NCI-H2107 (cell line): ENCODE data around the gene POLQ.
A peak's percentile ranks its signal among the peaks of the same experiment; 100 is the strongest.
"Not testable (repeated sequence)": the region's sequence is repeated elsewhere in the genome, so short reads cannot be mapped to it uniquely, and the experiment has no call there.

Experiments
- DNase-seq: peaks from one replicate; lab custom pipeline; 2025; lab: John Stamatoyannopoulos, UW

POLQ gene

DNA sequence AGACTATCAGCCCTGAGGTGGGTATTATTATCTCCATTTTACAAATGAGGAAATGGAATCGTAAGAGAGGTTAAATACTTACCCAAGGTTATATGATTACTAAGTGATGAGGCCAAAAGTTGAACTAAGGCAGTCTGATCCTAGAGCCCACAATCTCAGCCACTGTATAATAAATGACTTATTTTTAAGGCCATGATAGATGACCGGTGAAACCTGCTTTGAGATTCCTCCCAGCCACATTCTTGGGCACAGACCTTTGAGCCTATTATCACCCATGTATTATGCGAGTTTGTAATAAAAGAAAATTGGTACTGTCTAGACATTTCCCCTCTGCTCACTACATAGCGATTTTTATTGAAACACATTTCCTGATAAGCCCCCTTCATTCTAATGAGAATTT lies 37.4 kb downstream of the POLQ start:
- DNase-seq, result no peak

DNA sequence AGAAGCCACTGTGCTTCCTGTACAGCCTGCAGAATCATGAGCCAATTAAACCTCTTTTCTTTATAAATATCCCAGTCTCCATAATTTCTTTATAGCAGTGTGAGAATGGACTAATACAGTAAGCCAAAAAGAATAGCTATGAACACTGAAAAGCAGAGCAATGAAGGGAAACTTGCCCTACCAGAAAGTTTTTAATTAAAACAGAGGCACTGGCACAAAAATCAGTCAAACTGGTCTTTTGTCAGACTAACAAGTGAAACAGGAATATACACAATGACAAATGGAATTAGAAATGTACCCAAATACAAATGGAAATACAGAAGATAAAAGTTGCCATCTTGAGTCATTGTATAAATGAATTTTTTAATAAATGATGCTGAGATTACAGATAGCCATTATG lies 40.5 kb downstream of the POLQ start:
- no peak for DNase-seq

DNA sequence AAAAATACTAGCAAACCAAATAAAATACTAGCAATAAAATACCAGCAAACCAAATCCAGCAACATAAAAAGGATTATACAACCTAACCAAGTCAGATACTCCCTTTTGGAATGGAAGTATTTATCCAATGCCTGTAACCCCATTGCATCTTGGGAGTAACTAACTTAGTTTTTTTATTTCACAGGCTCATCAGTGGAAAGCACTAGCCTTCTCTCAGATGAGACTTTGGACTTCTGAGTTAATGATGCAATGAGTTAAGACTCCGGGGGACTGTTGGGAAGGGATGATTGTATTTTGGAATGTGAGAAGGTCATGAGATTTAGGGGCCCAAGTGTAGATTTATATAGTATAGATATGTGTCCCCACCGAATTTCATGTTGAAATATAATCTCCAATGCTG lies 41.2 kb downstream of the POLQ start:
- no peak for DNase-seq

DNA sequence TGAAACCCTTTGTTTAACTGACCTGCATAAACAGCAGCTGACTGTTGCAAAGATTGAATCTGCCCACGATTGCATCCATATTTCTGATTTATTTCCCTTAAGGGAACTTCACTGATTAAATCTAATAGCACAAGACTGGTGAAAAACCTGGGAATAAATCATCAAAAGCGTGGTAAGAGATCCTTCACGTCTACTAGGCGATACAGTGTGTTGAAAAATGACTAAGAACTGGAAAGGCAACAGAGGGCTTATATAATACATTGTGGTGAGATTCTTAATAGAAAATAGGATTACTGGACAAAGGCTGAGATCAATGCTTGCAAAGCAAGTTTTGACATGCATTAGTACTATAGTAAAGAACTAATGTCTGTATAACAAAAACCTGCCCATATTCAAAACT lies 49.0 kb downstream of the POLQ start:
- DNase-seq, result no peak

DNA sequence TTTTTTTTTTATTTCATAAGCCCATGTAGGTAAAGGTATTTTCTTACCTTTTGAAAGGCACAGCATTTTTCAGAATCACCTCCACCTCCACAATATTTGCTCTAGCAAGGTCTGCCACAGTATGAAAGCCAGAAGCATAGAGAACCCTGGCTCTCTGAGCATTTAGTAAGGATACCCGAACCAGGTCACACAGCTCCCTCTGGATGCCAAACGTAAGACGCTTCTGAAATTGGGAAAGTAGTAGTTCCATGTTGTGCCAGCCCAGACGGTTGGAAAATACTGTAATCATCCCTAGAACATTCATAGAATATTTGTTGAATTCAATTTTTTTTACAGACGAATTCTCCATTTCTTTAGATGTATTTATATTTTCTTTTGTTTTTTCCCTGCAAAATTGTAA lies 52.4 kb downstream of the POLQ start:
- no peak for DNase-seq

DNA sequence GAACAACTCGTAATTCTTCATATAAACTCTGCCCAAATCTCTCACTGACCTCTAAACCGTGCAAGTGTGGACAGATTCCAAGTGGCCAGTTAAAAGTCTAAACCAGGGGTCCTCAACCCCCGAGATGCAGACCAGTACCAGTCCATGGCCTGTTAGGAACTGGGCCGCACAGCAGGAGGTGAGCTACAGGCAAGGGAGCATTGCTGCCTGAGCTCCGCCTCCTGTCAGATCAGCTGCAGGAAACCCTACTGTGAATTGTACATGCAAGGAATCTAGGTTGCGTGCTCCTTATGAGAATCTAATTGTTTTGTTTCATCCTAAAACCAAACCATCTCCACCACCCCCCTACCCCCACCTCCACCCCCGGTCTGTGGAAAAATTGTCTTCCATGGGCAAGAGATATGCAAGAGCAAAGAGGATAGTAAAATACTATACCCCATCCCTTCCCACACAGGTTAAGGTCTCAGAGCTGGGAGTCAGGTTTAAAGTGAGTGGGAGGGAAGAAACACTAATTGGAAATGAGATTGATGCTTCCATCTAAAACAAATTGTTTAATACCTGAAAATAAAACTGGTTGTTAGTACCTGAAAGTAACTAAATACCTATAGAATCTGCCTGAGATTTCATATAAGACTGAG lies 54.0 kb downstream of the POLQ start:
- DNase-seq, result no peak

DNA sequence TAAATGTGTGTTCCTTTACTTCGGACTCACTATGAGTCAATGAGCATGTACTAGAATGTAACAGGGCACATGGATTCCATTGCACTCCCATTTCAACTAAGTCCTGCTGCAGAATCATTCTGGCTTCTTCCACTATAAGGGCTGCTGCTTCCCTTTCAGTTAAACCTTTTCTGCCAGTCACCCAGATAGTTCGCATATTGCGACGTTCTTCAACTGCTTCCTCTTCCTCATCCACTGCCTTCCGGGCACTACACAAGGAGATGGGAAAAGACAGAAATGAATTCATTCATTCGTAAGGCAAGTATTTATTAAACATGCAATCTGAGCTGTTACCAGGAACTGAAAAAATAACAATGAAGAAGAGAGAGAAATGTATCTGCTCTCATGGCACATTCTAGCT lies 55.6 kb downstream of the POLQ start:
- DNase-seq, result no peak

DNA sequence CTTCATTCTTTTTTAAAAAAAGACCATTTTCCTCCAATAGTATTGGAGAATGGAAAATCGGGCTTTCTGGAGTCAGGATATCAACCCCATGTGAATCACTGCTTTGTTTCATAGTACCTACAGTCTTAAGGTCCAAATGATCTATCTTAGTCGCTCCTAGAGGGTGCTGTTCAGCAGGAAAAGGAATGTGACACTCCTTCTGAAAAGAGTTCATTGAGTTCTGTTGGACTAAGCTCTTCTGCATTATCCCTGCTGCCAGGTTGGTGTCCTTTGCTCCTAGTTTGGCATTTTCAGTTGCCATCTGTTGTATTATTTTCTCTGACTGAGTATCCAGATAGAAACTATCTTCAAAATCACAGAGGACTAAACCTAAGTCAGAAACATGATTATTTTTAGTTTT lies 57.2 kb downstream of the POLQ start:
- no peak for DNase-seq

DNA sequence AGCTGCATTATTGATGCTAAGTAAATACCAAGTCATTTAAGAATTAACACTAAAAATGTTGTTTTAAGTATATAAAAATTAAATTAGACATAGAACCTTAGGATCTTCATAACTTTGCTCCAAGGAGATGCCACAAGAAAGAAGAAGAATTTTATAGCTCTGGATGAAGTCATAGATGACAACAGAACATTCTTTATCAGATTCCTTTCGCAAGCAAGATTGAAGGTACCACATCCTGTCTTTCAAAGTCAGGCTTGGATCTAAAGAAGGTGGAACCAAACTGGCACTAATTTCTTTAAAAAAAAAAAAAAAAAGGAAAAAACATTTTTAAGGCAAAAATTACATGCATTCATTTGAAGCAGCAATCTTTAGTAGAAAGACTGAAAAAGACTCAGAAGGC lies 62.5 kb downstream of the POLQ start:
- DNase-seq, result no peak

DNA sequence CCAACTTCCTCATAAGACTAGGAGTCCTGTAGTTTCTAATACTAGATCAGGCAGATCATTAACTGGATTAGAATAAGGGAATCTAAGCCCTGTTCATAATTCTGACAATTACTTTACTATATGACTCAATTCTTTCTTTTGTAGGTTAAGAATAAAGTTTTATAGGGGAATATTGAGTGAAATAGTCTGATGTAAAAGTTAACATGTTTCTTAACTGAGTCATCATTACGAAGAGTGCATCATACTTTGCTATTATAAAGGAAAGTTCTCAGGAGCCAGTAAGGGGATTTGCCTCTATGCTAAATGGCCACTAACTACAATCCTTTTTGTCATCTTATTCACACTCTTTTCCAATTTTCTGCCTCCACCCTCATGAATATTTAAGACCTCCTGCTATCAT lies 63.1 kb downstream of the POLQ start:
- no peak for DNase-seq

DNA sequence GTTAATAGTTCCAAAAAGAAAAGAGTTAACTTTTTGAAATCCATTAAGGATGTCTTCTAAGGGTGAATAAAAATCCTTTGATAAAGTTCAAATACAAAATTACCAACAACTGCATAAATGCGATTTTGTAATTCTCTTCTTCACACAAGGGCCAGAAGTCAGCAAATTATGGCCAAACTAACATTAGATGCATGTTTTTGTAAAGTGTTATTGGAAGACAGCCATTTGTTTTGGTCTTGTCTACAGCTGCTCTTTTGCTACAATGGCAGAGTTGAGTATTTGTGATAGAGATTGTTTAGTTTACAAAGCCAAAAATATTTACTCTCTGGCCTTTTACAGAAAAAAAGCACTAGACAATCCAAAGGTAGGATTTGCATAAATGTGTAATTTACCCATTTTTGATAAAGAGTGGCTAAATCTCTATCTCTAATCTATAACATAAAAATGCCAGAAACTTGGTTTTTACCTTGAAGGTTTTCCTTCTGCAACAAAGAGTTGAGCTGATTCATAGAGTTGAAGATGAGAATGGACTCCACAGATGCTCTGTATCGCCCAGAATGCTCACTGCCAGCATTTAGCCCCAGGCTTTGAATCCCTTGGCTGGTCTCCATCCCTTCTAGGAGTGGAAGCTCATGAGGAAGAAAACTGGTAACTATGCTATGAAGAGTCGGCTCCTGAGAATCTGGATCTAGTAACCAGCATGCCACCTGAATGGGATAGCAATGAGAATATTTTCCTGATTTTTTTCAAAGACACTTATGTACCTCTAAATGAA lies 64.5 kb downstream of the POLQ start:
- DNase-seq, result no peak

DNA sequence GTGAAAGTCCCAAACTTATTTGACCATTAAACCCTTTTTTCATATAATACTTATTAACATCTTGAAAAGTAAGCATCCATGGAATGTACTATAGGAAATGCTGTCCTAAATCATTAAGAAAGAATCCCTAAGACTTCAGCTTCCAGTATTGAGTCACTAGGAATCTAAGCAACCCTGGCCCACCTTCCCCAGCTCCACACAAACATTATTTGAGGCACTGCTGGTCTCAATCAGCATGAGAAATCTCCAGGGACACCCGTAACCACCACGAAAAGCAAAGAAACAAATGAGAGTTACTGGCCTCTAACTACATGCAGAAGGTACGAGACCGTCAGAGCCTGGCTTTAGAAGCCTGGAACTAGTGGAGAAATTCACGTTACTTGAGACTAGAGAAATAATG lies 68.2 kb downstream of the POLQ start:
- no peak for DNase-seq

DNA sequence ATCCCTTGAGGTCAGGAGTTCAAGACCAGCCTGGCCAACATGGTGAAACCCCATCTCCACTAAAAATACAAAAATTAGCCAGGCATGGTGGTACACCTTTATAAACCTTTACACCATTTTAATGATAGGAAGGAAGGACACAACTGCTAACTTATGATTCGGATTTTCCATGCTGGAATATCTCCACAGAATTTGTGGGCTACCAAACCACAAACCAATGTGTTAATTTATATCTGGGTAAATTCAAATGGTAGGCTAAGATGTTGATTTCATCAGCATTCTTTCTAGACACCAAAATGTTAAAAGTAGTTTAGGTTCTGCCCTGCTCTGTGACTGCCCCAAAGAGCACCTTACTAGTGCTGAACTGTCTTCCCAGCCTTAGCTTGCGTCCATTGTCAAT lies 72.8 kb downstream of the POLQ start:
- no peak for DNase-seq

DNA sequence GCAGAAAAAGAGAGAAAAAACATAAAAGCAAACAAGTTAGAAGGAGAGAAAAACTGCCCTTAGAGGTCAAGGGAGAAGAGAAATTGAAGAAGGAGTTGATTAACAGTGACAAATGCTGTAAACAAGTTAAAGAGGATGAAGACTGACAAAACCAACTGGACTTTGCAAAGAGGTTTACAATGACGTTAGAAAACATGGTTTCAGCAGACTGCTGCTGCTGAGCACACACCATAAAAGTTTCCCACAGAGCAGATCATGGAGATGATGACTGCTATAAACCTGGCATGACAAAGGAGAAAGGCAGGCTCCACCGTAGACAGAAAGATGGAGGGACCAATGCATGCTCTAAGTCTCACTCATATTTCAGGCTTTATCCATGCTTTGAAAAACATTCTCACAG lies 78.7 kb downstream of the POLQ start:
- no peak for DNase-seq

DNA sequence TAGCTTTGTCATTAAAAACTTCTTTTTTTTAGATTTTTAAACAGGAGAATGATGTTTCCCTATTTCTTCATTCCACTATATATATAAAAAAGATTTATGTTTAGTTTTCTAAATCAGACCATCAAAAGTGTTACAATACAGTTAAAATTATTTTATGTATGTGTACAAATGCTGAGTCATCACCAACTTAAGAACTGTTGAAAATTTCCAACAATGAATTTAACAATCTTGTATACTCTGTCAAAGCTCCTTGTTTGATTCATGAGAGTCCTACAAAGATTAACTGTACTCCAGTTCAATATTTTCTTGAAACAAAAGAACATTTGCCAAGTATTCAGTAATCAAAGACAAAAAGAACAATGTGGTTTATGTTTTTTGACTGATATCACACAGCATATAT lies 82.0 kb downstream of the POLQ start:
- DNase-seq, result no peak

DNA sequence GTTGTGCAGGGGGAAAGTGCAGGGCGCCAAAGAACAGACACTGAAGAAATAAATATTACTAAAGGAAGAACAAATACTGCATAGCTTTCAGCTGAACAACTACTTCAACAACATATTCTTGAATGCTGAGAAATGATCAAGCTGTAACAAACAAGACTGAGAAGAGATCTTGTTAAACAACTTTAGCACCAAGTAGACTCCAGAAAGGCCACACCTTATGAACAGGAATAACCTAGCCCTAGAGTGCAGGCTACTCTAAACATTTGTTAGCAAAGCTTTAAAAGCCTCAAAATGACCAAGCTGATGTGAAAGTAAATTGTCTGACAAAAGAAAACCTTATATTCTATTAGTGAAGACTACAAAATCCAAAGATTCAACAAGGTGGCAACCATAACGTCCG lies 83.2 kb downstream of the POLQ start:
- no peak for DNase-seq

DNA sequence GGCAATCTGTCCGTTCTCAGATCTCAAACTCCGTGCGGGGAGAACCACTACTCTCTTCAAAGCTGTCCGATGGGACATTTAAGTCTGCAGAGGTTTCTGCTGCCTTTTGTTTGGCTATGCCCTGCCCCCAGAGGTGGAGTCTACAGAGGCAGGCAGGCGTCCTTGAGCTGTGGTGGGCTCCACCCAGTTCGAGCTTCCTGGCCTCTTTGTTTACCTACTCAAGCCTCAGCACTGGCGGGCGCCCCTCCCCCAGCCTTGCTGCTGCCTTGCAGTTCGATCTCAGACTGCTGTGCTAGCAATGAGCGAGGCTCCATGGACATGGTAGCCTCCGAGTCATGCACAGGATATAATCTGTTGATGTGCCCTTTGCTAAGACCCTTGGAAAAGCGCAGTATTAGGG lies 94.0 kb downstream of the POLQ start:
- DNase-seq, result not testable (repeated sequence)

DNA sequence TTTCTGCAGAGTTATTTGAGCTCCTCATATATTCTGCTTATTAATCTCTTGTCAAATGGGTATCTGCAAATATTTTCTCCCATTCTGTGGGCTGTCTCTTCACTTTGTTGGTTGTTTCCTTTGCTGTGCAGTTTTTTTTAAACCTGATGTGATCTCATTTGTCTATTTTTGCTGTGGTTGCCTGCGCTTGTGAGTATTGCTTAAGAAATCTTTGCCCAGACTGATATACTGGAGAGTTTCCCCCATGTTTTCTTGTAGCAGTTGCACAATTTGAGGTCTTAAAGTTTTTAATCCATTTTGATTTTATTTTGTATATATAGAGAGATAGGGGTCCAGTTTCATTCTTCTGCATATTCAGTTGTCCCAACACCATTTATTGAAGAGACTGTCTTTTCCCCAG lies 102.3 kb downstream of the POLQ start:
- no peak for DNase-seq

DNA sequence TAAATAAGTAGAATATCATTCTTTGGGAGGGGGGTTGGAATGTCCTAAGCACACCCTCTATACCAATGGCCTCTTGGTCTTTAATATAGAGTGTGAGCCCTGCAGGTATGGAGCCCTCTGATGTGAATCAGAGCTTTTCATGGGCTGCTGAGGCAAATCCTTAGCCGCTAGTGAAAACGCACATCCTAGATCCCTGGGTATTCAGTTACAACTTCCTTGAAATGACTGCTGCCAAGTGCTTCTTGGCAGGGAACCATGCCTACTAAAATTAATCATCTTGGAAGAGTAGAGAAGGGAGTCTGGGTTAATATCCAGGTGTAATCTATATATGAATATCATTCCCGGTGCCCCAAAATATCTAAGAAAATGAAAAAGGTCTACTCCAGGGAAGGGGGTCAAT lies 109.1 kb downstream of the POLQ start:
- DNase-seq, result peak; percentile 21

DNA sequence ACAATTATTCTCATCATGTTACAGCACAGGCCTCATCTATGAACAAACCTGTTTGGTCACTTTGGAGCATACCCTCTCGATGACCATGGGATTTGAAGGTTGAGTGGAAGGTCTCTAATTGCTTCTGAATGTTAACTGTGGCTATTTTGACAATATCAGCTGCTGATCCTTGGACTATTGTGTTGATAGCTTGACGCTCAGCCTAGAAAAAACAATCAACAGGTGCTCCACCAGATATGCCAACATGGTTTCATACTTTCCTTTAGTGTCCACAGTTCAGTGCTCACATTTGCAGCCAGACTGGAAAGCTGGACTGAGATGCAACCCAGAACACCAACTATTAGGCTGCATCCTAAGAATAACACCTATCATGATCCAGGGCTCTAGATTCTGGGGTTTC lies 109.7 kb downstream of the POLQ start:
- DNase-seq, result no peak

DNA sequence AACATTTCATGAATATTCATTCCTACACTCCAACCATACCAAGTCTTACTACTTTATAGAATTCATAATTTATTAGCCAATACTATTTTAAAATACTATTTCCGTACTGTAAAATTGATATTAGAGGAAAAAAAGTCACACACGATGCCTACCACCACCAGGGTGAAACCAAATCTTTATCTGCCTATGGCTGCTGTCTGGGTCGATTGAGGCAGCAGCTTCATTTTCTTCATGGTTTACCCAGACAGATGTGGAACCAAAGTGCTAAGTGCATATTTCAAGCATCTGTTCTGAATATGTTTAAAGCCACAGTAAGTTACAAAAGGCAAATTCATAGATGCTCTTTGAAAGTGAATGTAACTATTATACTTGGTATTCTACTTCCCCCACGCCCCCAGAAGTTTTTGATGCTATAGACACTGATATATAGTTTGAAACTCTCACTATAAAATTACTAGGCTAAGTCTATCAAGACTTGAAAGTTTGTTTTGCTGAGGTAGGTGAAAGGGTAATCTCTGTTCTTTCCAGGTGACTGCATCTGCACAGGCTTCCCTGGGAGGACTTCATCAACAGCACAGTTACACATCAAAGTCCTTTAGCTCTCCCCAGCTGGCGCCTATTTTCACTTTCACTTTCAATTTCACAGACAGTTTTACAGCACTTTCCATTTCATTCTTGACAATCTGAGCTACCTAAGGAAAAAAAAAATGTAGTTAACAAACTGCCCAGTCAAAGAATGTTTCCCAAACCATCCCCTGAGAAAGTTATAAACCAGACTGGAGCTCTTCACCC lies 113.9 kb downstream of the POLQ start:
- DNase-seq, result no peak

DNA sequence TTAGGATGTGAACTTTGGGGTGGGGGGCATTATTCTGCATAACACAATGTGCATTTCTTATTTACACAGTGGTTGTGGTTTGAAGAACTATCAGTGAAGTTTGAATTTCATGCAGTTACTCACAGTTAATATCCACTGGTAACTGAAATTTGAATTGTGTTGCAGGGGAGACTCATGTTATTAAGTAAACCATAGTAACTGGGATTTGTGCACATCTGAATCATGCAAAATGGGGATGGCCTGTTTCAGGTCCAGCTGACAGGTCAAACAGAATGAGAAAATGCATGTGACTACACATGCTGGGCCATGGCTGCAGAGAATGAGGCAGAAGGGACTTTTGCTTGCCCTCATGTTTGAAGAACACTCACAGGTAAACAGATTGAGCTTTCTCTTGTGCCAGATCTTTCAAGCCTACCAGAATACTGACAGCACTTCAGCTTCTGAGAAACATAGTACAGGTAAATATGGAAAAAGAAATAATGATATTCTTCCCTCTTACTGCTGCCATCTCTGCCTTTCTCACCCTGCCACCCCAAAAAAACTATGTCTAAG lies 115.0 kb downstream of the POLQ start:
- no peak for DNase-seq

DNA sequence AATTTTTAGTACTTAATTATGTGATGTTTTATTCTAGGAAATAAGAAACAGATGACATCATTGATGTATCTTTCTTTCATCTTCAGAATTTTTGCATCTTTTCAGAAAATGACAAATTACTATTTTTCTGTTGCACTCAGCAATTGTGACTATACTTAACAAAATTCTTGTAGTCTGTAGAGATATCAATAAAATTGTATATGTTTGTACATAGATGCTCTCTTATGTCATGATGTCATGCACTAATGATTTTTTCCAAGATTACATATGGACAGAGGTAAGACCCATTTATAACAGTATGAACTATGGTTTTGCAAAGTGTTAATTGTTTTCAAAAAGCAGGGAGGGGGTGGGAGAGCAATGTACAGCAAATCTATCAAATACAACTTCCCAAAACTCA lies 121.2 kb downstream of the POLQ start:
- DNase-seq, result no peak
